H1 (cell line): ENCODE data around the gene CCDC138. TPM values are rescaled to one million over a fixed set of nuclear protein-coding genes. Genes with fewer than 3 reads are reported as not detected.

ENCODE experiments used
- CTCF ChIA-PET: fragments of 300-600 bp; sonication (Branson Sonifier 250); formaldehyde crosslinking; loops from one replicate; lab custom pipeline; 2021; ENCODE audit not compliant: partially characterized antibody; lab: Charles Lee
- POLR2A ChIA-PET: fragments of 300-600 bp; sonication (Branson Sonifier 250); formaldehyde crosslinking; loops from one replicate; lab custom pipeline; 2021; ENCODE audit warnings: inconsistent platforms; ENCODE audit not compliant: partially characterized antibody; lab: Charles Lee
- DNase-seq, 2 experiments: peaks; one replicate each; pipeline versions ENCODE4 v3.0.0 to v3.0.0-alpha.2; 2010 to 2022; ENCODE audit warnings: low spot score in 2 of 2, low read depth in 1 of 2, mixed read lengths in 1 of 2
- FAIRE-seq: peaks from 2 replicates; lab custom pipeline; 2011; peaks lifted over from hg19 to GRCh38; lab: Jason Lieb, UNC
- H2AFZ ChIP-seq: 2 replicates; pipeline ENCODE4 v1.8.1; 2012; ENCODE audit warnings: low read length, inconsistent platforms
- H2AK5ac ChIP-seq: 2 replicates; pipeline ENCODE4 v1.6.1; 2013; ENCODE audit warnings: low read depth, low read length
- H2BK120ac ChIP-seq: replicated peaks from 2 replicates; pipeline ENCODE3; 2013; ENCODE audit warnings: low read depth, low read length, inconsistent platforms
- H2BK12ac ChIP-seq: 2 replicates; pipeline ENCODE4 v1.6.1; 2013; ENCODE audit warnings: low read depth, low read length
- H2BK15ac ChIP-seq: 2 replicates; pipeline ENCODE4 v1.6.1; 2013; ENCODE audit warnings: low read length
- H2BK20ac ChIP-seq: 2 replicates; pipeline ENCODE4 v1.6.1; 2013; ENCODE audit warnings: low read length
- H2BK5ac ChIP-seq: 2 replicates; pipeline ENCODE4 v1.6.1; 2013; ENCODE audit warnings: low read depth, low read length
- H3K14ac ChIP-seq: 2 replicates; pipeline ENCODE4 v1.6.1; 2013; ENCODE audit warnings: inconsistent platforms; ENCODE audit not compliant: insufficient read length
- H3K18ac ChIP-seq: 2 replicates; pipeline ENCODE4 v1.6.1; 2013; ENCODE audit warnings: low read length; ENCODE audit errors: extremely low read depth
- H3K23ac ChIP-seq: 2 replicates; pipeline ENCODE4 v1.6.1; 2013; ENCODE audit warnings: inconsistent platforms; ENCODE audit not compliant: insufficient read length
- H3K23me2 ChIP-seq: 2 replicates; pipeline ENCODE4 v1.6.1; 2013; ENCODE audit warnings: low read depth, low read length
- H3K27ac ChIP-seq: 2 replicates; pipeline ENCODE4 v1.6.1; 2011; ENCODE audit warnings: low read depth, low read length, inconsistent platforms
- H3K27me3 ChIP-seq, 4 experiments: replicated peaks in 1 of 4; 1 replicate in 1 of 4; 2 replicates in 3 of 4; pipeline versions ENCODE4 v1.6.1 to v1.8.1; 2011 to 2013; ENCODE audit warnings: low read length in 3 of 4, mild to moderate bottlenecking in 3 of 4, inconsistent platforms in 2 of 4, mixed read lengths in 2 of 4, moderate library complexity in 1 of 4; ENCODE audit not compliant: control insufficient read depth in 3 of 4, insufficient read depth in 3 of 4; ENCODE audit errors: extremely low read depth in 1 of 4
- H3K36me3 ChIP-seq, 4 experiments: 2 replicates each; pipeline versions ENCODE4 v1.6.1 to v1.8.1; 2011 to 2013; ENCODE audit warnings: mild to moderate bottlenecking in 4 of 4, low read length in 3 of 4, moderate library complexity in 2 of 4, control low read depth in 1 of 4, inconsistent platforms in 1 of 4; ENCODE audit not compliant: insufficient read depth in 4 of 4, control insufficient read depth in 2 of 4
- H3K4ac ChIP-seq: replicated peaks from 2 replicates; pipeline ENCODE3; 2013; ENCODE audit warnings: low read length, low read depth, mixed read lengths, inconsistent platforms; ENCODE audit not compliant: insufficient read length
- H3K4me1 ChIP-seq, 4 experiments: replicated peaks in 1 of 4; 1 replicate in 1 of 4; 2 replicates in 3 of 4; pipeline versions ENCODE4 v1.6.1 to v1.8.1; 2011 to 2013; ENCODE audit warnings: low read length in 3 of 4, inconsistent platforms in 2 of 4, mixed read lengths in 1 of 4; ENCODE audit not compliant: insufficient read depth in 4 of 4, control insufficient read depth in 3 of 4
- H3K4me2 ChIP-seq, 2 experiments: 2 replicates each; pipeline versions ENCODE4 v1.6.1 to v1.8.1; 2011 to 2013; ENCODE audit warnings: low read depth in 2 of 2, low read length in 2 of 2, control low read depth in 1 of 2, inconsistent platforms in 1 of 2, mild to moderate bottlenecking in 1 of 2; ENCODE audit not compliant: insufficient read depth in 1 of 2
- H3K4me3 ChIP-seq, 4 experiments: fragments of 200-600, 300-600 bp in 1 of 4; sonication (generic), shearing (Covaris generic), sonication (Bioruptor Twin) in 1 of 4; 2 replicates each; pipeline versions ENCODE4 v1.5.1 to v1.8.1; 2011 to 2016; ENCODE audit warnings: low read length in 4 of 4, low read depth in 3 of 4, control low read depth in 2 of 4, inconsistent platforms in 2 of 4, mild to moderate bottlenecking in 2 of 4, mixed read lengths in 1 of 4, moderate library complexity in 1 of 4; ENCODE audit not compliant: insufficient read depth in 2 of 4; ENCODE audit errors: extremely low read depth in 1 of 4
- H3K56ac ChIP-seq: replicated peaks from 2 replicates; pipeline ENCODE3; 2013; ENCODE audit warnings: low read depth, mild to moderate bottlenecking, mixed read lengths, low read length, inconsistent platforms; ENCODE audit not compliant: insufficient read length
- H3K79me1 ChIP-seq: 2 replicates; pipeline ENCODE4 v1.6.1; 2013; ENCODE audit warnings: low read depth, low read length, control low read depth
- H3K79me2 ChIP-seq, 2 experiments: 2 replicates each; pipeline versions ENCODE4 v1.6.1 to v1.8.1; 2012 to 2013; ENCODE audit warnings: low read length in 2 of 2, mild to moderate bottlenecking in 2 of 2, inconsistent platforms in 1 of 2; ENCODE audit not compliant: insufficient read depth in 2 of 2, control insufficient read depth in 1 of 2
- H3K9ac ChIP-seq, 4 experiments: replicated peaks in 1 of 4; 1 replicate in 1 of 4; 2 replicates in 3 of 4; pipeline versions ENCODE4 v1.6.1 to v1.8.1; 2011 to 2013; ENCODE audit warnings: low read depth in 3 of 4, low read length in 3 of 4, control low read depth in 2 of 4, mild to moderate bottlenecking in 2 of 4, moderate library complexity in 2 of 4, inconsistent platforms in 1 of 4; ENCODE audit errors: extremely low read depth in 1 of 4
- H3K9me3 ChIP-seq, 2 experiments: 2 replicates each; pipeline versions ENCODE4 v1.6.1 to v1.8.1; 2012 to 2013; ENCODE audit warnings: mild to moderate bottlenecking in 2 of 2, moderate library complexity in 2 of 2, control low read depth in 1 of 2, inconsistent platforms in 1 of 2, low read depth in 1 of 2, low read length in 1 of 2, mixed read lengths in 1 of 2; ENCODE audit not compliant: insufficient read depth in 2 of 2
- H4K20me1 ChIP-seq, 2 experiments: replicated peaks in 1 of 2; 2 replicates each; pipeline versions ENCODE3 to v1.8.1; 2011 to 2013; ENCODE audit warnings: inconsistent platforms in 2 of 2, low read length in 2 of 2, mild to moderate bottlenecking in 1 of 2; ENCODE audit not compliant: insufficient read depth in 2 of 2, control insufficient read depth in 1 of 2
- H4K5ac ChIP-seq: 2 replicates; pipeline ENCODE4 v1.6.1; 2013; ENCODE audit warnings: low read length, low read depth, mixed read lengths, inconsistent platforms; ENCODE audit not compliant: insufficient read length
- H4K8ac ChIP-seq: 2 replicates; pipeline ENCODE4 v1.8.0; 2013; ENCODE audit warnings: mild to moderate bottlenecking, moderate library complexity, low read length, inconsistent platforms; ENCODE audit not compliant: insufficient read depth; ENCODE audit errors: extremely low read depth
- H4K91ac ChIP-seq: replicated peaks from 2 replicates; pipeline ENCODE3; 2013; ENCODE audit warnings: low read length, mixed read lengths, inconsistent platforms; ENCODE audit not compliant: insufficient read length
- POU5F1 ChIP-seq: IDR thresholded peaks from 2 replicates; pipeline ENCODE4 v1.6.1; 2011; ENCODE audit warnings: low read depth, mild to moderate bottlenecking, low read length, moderate library complexity
- TEAD4 ChIP-seq: IDR thresholded peaks from 2 replicates; pipeline ENCODE4 v1.6.1; 2012; ENCODE audit warnings: low read depth, low read length, inconsistent platforms, mixed read lengths
- WGBS, 2 experiments: shearing (Covaris generic) in 1 of 2; methylation state at CpG; one replicate each; pipeline versions ENCODE4 v1.1.6 to v1.1.7; 2013 to 2015; ENCODE audit warnings: low lambda C conversion rate in 2 of 2, mixed read lengths in 2 of 2, inconsistent platforms in 1 of 2, low coverage in 1 of 2, missing lambda C conversion rate in 1 of 2; ENCODE audit not compliant: insufficient replicate concordance in 2 of 2, insufficient coverage in 1 of 2, insufficient read length in 1 of 2; ENCODE audit errors: extremely low coverage in 1 of 2, missing lambda C conversion rate in 1 of 2; 5-methylcytosine and 5-hydroxymethylcytosine counted together
- polyA plus RNA-seq, 7 experiments: library from polyadenylated mRNA; depleted of rRNA in 3 of 7; stranded (reverse) in 5 of 7; unstranded in 2 of 7; fragments of >200 nt in 5 of 7; fragments of 200-250 nt in 2 of 7; gene quantifications; 1 replicate in 5 of 7; 2 replicates in 1 of 7; 4 replicates in 1 of 7; pipeline versions ENCODE4 v1.2.1 to v1.2.3, GENCODE V29; 2011 to 2013; ENCODE audit warnings: missing spikeins in 2 of 7, mixed read lengths in 2 of 7
- total RNA-seq: library from RNA; stranded (reverse); fragmentation: NEBNext Ultra II Directional; extraction: Animal tissue kit (Norgen Biotek cat#: 25700); gene quantifications from 2 replicates; pipeline ENCODE4 v1.2.1, GENCODE V29; 2021

CCDC138 gene
- total and polyA plus RNA-seq, 2 of the 8 experiments (the other 6 are each of a cell fraction or from before 2014, with no cell fraction given) = 8.3 to 29.8 TPM

GRCh38 chr2:108904680-108905079 lies 118.1 kb downstream of the CCDC138 start:
- Histone ChIP-seq H4K5ac (no peak overlapping the region), H4K91ac (no peak overlapping the region), H3K4me1 (no peaks in the 10 kb centered on the region), H3K9ac (no peak overlapping the region), H2AK5ac (no peak overlapping the region), H4K20me1 (no peaks in the 10 kb centered on the region), H3K4ac (no peak overlapping the region), H2AFZ (no peak overlapping the region), H2BK20ac (no peak overlapping the region), H2BK120ac (no peak overlapping the region), H3K23me2 (no peaks in the 10 kb centered on the region), H3K23ac (no peak overlapping the region), H3K27ac (no peak overlapping the region), H3K4me2 (no peak overlapping the region), H3K56ac (no peak overlapping the region), H3K18ac (no peak overlapping the region), H3K27me3 (no peaks in the 10 kb centered on the region), H4K8ac (no peak overlapping the region), H2BK12ac (no peak overlapping the region), H3K14ac (no peak overlapping the region), H3K36me3 (no peaks in the 10 kb centered on the region), H3K9me3 (no peaks in the 10 kb centered on the region), H2BK5ac (no peak overlapping the region), H3K79me2 (no peaks in the 10 kb centered on the region), H3K79me1 (no peaks in the 10 kb centered on the region), H2BK15ac (no peak overlapping the region), H3K4me3 (no peak overlapping the region)
- WGBS, 2 experiments = 88% methylated on average over 3 of the region's 3 CpGs; no CpG with 5 or more reads in 1 of the 2 experiments
- ChIA-PET POLR2A (interaction anchor here (1.7 kb wide), 1 partner anchor 8 kb away, joined by 4 read pairs; no protein-coding TSS in a partner anchor), CTCF (no interaction called here)
- TF ChIP-seq POU5F1 (no peak), TEAD4 (no peak)
- DNase-seq (peak in 1 of 2 experiments; percentile 4), FAIRE-seq (no peak)
